SK-N-SH treated with all-trans-retinoic acid at 6 μM for 48 hours (cell line): ENCODE results near the gene NAA38.

Experiments
- ARNTL ChIP-seq: fragments of 450-650 bp; formaldehyde crosslinking; IDR thresholded peaks from 2 replicates; pipeline ENCODE4 v1.5.0; 2020; ENCODE audit warnings: low read depth, mild to moderate bottlenecking, moderate library complexity, borderline replicate concordance
- ISL1 ChIP-seq: fragments of 250-450 bp; sonication (Bioruptor Pico); IDR thresholded peaks from 2 replicates; pipeline ENCODE4 v2.1.2; 2022; ENCODE audit warnings: mild to moderate bottlenecking, moderate library complexity
- PPARA ChIP-seq: fragments of 250-450 bp; sonication (Bioruptor Pico); IDR thresholded peaks from 2 replicates; pipeline ENCODE4 v1.5.0; 2020; ENCODE audit warnings: mild to moderate bottlenecking, borderline replicate concordance
- TOX ChIP-seq: fragments of 250-450 bp; sonication (Bioruptor Pico); IDR thresholded peaks from 2 replicates; pipeline ENCODE4 v1.8.0; 2021; ENCODE audit warnings: mild to moderate bottlenecking, moderate library complexity, borderline replicate concordance
- ZFP3 ChIP-seq: fragments of 250-450 bp; sonication (Bioruptor Pico); IDR thresholded peaks from 2 replicates; pipeline ENCODE4 v1.5.0; 2020; ENCODE audit warnings: mild to moderate bottlenecking, moderate library complexity
- ZNF8 ChIP-seq: fragments of 450-650 bp; formaldehyde crosslinking; IDR thresholded peaks from 2 replicates; pipeline ENCODE4 v1.5.0; 2020; ENCODE audit warnings: mild to moderate bottlenecking, moderate library complexity
- TF ChIP-seq, protein P1 (sequence below): fragments of 250-450 bp; sonication (Bioruptor Pico); IDR thresholded peaks from 2 replicates; pipeline ENCODE4 v1.8.0; 2021; ENCODE audit warnings: low read depth, mild to moderate bottlenecking, moderate library complexity, borderline replicate concordance
- TF ChIP-seq, protein P2 (sequence below): fragments of 250-450 bp; sonication (Bioruptor Pico); IDR thresholded peaks from 2 replicates; pipeline ENCODE4 v1.5.1; 2020; ENCODE audit warnings: low read depth, mild to moderate bottlenecking, moderate library complexity
- TF ChIP-seq, protein P3 (sequence below): fragments of 250-450 bp; sonication (Bioruptor Pico); IDR thresholded peaks from 2 replicates; pipeline ENCODE4 v1.8.0; 2020; ENCODE audit warnings: mild to moderate bottlenecking, moderate library complexity, borderline replicate concordance

DNA sequence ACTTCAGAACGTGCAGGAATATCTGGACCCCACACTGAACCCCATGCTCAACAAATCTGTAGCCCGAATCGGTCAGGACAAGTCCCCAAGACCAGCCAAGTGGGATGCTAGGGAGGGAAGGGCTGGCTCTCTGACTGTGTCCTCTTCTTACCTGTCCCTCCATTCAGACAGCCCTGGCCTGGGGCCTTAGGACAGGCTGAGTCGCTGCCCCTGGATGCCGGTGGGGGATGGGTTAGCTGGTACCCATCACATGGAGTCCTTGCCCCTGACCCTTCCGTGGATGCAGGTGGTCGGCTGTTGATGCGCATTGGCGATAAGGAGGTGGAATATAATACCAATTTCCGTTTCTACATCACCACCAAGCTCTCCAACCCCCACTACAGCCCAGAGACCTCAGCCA, 39.3 kb downstream of the NAA38 start:
- TF ChIP-seq, protein P1, sequence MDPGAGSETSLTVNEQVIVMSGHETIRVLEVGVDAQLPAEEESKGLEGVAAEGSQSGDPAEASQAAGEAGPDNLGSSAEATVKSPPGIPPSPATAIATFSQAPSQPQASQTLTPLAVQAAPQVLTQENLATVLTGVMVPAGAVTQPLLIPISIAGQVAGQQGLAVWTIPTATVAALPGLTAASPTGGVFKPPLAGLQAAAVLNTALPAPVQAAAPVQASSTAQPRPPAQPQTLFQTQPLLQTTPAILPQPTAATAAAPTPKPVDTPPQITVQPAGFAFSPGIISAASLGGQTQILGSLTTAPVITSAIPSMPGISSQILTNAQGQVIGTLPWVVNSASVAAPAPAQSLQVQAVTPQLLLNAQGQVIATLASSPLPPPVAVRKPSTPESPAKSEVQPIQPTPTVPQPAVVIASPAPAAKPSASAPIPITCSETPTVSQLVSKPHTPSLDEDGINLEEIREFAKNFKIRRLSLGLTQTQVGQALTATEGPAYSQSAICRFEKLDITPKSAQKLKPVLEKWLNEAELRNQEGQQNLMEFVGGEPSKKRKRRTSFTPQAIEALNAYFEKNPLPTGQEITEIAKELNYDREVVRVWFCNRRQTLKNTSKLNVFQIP (CRISPR knock-in tag) = no peak
- TF ChIP-seq PPARA (CRISPR knock-in tag) (no peak), ISL1 (no peak), TOX (CRISPR knock-in tag) (no peak), ZNF8 (CRISPR knock-in tag) (no peak), ARNTL (CRISPR knock-in tag) (no peak), ZFP3 (CRISPR knock-in tag) (no peak)
- TF ChIP-seq, protein P2, sequence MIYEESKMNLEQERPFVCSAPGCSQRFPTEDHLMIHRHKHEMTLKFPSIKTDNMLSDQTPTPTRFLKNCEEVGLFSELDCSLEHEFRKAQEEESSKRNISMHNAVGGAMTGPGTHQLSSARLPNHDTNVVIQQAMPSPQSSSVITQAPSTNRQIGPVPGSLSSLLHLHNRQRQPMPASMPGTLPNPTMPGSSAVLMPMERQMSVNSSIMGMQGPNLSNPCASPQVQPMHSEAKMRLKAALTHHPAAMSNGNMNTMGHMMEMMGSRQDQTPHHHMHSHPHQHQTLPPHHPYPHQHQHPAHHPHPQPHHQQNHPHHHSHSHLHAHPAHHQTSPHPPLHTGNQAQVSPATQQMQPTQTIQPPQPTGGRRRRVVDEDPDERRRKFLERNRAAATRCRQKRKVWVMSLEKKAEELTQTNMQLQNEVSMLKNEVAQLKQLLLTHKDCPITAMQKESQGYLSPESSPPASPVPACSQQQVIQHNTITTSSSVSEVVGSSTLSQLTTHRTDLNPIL = no peak
- TF ChIP-seq, protein P3, sequence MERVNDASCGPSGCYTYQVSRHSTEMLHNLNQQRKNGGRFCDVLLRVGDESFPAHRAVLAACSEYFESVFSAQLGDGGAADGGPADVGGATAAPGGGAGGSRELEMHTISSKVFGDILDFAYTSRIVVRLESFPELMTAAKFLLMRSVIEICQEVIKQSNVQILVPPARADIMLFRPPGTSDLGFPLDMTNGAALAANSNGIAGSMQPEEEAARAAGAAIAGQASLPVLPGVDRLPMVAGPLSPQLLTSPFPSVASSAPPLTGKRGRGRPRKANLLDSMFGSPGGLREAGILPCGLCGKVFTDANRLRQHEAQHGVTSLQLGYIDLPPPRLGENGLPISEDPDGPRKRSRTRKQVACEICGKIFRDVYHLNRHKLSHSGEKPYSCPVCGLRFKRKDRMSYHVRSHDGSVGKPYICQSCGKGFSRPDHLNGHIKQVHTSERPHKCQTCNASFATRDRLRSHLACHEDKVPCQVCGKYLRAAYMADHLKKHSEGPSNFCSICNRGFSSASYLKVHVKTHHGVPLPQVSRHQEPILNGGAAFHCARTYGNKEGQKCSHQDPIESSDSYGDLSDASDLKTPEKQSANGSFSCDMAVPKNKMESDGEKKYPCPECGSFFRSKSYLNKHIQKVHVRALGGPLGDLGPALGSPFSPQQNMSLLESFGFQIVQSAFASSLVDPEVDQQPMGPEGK (CRISPR knock-in tag) = no peak
